Measurements from ENCODE around the gene ABCB11.
"Not testable (repeated sequence)": the region's sequence is repeated elsewhere in the genome, so short reads cannot be mapped to it uniquely, and the experiment has no call there.

The ABCB11 gene

DNA sequence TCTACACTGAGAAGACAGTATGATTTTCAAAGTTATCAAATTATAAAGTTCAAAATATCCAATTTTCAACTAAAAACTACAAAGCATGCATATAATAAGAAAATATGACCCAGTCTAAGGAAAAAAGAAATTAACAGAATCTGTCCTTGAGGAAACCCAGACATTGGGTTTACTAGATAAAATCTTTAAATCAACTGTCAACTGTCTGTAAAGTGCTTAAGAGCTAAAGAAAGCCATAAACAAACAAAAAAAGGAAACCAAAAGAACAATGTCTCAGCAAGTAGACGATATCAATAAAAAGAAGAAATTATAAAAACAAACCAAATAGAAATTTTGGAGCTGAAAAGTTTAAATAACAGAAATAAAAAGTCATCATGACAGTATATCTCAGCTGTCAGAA lies 10.5 kb upstream of the ABCB11 start:
- no peak for DNase-seq

DNA sequence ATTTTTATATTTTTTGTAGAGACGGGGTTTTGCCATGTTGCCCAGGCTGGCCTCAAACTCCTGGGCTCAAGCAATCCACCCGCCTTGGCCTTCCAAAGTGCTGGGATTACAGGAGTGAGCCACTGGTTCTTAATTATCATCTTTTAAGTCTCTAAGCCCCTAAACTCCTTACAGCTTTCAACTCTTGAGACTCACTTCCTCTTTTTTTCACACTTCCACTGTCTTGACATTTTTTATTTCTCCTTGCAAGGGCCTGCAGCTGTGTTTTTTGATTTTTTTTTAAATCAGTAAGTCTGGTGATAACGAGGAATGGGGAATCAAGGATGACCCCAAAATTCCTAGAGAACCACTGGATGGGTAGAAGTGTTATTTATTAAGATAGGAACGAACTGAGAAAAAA lies 8.6 kb upstream of the ABCB11 start:
- DNase-seq = no peak

DNA sequence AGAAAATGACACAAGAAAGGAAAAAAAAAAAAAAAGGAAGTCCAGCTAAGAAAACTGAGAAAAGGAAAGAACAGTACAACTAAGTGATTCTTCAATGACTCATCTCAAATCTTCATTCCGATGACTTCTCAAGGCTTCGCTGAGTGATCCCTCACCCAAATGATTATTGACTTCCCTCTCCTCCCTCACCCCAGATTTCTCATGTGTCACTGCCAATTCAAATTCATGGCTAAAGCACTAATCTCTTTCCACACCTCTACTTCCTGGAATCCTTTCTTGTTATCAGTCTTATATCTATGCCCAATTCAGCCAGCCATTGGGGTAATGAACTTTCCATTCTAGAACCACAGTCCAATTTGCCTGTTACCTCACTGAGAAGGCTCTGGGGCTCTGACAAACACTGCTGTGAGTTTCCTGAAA lies 7.2 kb upstream of the ABCB11 start:
- DNase-seq = no peak

DNA sequence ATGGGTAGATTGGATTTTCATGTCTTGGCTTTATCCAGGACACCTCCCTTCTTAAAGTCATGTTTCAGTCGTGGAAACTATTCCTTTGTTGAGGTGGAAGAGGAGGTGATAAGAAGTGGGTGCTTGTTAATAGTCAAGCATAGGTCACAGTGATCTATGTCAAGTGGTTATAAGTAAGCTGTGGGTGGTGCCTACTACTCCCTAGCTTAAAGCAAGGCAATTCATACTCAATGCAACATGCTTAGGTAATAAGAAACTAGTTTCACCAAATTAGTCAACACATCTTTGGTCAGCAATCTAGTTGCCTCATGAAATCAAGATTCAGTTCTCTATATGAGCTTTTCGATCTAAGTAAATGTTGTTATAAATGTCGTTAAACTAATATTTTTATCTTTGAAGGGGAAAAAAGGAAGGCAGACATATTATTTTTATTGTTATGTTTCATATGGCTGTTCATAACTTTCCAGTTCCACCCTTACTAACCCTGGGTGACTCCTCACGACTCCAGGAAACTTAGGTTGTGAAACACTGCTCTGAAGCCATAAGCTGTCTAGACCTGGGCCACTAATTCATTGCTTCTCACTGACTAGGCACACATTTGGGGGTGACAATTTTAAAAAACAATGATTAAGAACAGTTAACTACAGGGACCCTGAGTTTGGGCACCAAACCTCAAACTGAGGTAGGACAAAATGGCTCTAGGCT lies 5.8 kb upstream of the ABCB11 start:
- DNase-seq = no peak

DNA sequence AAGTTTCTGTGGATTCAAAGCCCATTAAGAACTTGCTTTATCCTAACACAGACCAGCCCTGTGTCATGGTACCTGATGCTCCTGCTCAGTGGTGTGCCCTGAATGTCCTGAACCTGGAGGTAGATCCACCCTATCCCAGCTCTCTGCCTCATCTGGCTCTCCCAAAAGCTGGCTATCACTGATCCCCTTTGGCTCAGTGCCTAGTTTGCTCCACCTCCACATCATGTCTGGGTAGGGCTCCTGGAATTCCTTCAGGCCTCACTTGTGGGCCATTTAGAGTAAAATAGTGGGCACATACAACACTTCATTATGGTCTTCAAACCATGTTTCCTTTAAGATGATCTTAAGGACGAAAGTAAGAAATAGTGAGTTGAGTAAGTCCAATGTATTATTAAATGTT lies 4.8 kb upstream of the ABCB11 start:
- DNase-seq = no peak

DNA sequence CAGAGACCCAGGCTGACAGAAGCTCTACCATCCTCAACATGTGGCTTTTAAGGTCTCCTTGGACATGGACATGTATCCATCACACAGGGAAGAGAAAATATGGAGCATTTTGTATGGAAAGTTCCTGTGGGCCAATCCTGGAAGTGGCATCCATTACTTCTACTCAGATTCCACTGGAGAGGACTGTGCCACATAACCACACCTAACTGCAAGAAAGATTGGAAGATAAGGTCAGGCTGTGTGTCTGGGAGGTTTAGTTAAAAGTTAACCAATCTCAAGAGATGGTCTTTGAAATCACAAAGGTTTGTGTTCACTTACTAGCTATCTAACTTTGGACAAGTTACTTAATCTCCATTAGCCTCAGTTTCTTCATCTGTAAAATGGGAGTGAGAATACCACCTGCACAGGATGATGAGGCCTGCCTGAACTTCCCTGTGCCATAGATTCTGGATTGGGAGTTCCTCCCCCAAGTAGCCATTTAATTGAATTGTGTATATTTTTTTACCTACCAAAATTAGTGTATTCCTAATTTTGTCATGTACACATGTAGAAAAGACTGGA lies 3.9 kb upstream of the ABCB11 start:
- DNase-seq = no peak

DNA sequence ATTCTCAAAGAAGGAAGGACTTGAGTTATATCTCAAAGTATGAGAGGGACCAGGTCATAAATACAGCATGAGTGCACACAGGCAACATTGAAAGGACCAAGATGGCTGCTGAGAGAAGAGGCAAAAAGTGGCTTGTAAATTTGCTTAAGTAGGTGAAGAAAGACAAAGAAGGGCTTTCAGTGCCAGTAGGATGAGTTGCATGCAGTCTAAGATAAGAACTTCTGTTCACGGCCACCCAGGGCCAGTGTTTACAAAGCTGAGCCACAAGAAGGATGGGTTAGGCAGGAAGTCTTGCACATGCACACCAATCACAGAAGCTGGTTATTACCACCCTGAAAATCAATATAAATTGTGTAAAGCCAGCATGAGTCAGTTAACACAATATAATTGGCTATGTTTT lies 3.1 kb upstream of the ABCB11 start:
- DNase-seq = no peak

DNA sequence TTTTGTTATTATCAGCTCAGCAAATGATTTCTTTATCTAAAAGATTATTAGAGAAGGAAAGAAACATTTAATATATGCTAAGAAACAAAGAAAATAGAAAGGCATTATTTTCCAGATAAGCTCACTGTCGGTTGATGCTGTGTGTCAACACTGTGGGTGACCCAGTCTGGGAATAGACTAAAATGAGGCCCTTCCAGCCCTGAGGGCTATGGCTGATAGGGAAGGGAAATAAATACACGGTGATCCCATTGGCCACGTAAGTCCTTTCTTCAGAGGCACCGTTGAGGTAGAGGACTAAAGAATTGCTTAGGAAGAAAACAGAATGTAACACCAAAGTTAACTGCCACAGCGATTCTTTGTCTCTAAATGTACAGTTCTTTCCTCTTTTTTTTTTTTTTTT lies 1.8 kb downstream of the ABCB11 start:
- no peak for DNase-seq

DNA sequence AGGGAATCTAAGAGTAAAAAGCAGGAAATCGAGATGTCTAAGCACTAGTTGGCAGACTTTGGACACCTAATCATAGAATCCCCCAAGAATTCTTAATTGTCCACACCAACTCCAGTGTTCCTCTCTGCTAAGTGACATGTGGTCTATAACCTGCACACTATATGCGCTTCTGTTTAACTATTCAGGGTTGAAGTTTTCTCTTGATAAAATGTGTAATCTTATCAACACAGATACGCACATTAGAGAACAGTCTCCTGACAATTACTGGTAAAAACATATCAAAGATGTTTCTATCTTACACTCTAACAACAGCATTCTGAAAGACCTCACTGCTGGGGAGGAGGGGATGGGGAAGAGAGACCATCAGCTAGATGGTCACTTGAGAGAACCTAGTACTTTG lies 3.9 kb downstream of the ABCB11 start:
- no peak for DNase-seq

DNA sequence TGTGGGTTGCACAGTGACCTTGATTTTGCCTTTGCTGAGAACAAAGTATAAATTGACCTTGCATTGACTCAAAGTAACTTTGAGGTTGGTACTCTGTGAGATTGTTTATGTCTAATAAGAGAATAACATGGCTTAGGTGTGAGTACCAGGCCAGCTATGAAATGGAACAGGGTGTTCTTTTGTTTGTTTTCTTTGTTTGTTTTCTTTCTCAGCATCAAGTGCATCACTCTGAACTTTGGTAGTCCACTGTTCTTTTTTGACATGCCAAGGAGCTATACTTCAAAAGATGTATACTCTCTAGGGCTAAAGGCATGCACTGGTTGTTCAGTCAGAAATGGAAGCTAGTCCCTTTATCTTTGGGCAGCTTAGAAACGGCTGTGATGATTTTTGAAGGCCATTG lies 5.1 kb downstream of the ABCB11 start:
- DNase-seq = no peak

DNA sequence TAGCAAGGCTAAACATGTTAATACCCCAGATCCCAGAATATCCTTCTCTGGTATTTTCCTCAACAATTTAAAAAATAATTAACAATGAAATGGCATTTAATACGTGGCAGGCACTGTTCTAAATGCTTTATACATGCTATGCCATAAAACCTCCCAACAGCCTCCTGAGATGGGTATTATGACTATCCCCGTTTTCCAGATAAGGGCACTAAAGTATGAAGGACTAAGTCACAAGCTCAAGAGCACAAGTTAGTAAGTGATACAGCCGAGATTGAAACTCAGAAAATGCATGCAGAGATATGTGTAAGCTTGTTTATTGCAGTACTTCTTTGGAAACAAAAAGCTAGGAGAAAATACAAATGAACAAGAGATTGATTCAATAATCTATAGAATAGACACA lies 8.0 kb downstream of the ABCB11 start:
- no peak for DNase-seq

DNA sequence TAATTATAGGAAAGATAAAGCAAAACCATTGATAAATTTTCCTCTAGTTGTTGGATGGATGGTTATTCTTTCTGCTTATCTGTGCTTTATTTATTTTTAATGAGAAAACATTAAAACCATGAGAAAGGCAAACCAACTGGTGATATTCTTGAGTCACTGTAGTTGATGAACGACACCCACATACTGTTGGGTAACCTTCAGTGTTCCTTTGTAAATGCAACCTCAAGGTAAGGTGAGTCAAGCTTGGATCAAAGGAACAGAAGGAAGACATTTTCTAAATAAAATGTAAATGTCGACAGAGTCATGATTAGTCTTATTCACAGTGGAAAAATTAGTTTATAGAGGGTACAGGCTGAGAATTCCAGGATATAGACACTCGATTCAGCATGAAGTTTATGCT lies 12.7 kb downstream of the ABCB11 start:
- DNase-seq = no peak

DNA sequence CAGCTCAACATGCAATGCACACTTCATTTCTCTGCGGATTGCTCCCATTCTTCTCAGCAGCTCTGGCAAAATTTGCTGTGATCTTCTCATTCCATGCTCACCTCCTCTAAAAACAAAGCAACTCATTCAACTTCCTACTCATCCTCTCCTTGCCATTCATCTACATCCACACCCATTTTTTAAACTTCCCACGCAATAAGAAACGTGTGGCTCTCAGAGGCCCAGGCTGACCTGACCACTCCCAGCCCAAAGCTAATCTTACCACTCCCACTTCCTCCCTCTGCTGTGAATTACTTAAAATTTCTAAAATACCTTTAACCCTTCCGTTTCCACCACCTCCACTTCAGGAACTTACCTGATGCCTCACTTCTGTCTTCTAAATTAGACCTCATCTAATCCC lies 15.2 kb downstream of the ABCB11 start:
- DNase-seq = no peak

DNA sequence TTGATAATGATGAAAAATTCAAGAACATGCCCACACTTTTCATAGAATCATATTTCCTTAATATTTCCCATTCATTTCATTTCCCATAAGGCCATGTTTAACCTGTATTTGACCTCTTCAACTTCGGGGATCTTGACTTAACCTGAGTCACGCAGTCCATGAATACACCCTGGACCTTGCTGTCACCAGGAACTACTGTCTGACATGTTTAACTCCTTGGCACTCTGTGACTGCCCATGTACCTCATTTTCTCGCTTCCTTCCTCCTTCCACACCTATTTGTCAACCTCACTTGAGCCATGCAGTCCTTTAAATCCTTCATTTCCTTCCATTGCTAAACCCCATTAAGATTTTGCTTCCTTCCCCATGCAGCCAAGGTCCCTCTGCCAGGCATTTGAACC lies 16.3 kb downstream of the ABCB11 start:
- no peak for DNase-seq

DNA sequence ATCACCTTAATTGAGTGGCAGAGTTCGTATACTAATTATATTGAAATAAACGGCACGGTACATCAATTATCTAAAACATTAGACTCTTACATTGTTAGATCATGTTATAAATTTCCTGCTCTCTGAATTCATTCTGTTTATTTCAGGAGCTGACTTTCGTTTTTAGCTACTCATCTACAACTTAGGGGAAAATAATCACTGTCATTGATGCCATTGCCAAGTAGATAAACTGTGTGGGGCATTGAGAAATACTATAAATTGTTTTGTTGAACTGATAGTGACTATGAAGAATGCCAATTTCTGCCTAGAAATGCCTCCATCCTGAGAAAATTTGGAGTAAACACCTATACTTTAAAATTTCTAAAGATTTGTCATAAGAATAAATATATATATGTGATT lies 17.5 kb downstream of the ABCB11 start:
- DNase-seq = no peak

DNA sequence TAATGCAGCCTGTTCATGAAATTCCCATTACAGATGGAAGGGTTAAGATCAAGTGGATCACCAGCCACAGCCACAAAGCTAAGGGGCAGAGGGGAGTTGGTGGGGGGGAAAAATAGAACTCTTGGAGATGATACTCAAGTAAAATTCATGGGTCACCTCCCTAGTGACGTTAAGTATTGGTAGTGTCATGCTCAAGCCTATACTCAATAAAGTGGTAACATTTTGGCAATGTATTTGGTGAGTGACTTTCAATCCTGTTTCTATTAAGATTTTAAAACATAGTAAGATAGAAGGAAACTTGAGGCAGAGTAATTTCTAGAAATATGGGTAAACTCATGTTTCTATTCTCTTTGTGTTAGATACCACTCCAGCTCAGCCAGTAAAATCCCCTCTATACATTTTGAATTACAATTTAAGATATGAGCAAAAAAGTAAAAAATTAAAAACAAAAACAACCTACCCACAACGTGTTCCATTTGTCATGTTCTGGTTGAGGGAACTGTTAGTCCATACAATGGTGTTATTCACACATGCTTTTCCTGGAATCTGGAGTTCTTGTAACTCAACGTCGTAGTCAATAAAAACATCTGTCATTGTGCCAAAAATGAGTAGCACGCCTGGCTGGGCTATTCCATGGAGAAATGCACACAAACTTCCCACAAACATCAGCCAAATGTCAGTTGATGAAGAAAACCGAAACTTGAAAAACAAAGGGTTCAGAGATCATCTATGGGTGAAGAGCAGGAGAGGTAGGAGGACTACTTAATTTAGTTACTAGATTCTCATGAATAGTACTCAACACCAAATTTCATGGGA lies 18.1 kb downstream of the ABCB11 start:
- no peak for DNase-seq

DNA sequence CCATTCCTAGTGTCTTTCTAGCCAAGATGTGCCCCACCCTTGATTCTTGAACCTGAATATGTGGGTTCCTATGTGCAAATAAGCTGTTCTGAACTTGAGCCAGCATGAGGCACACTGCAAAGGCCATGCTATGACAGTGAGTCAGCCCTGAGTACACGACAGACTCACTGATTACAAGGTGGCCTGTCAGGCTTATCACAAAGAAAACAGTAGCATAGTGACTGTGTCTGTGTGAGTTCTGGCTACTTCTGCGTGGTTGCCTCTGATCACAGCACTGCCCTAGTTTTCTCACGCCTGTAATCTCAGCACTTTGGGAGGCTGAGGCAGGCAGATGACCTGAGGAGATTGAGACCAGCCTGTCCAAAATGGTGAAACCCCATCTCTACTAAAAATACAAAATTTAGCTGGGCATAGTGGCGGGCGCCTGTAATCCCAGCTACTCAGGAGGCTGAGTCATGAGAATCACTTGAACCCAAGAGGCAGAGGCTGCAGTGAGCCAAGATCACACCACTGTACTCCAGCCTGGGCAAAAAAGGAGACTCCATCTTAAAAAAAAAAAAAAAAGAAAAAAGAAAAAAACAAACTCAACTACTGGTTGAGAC lies 18.8 kb downstream of the ABCB11 start:
- DNase-seq = not testable (repeated sequence)

DNA sequence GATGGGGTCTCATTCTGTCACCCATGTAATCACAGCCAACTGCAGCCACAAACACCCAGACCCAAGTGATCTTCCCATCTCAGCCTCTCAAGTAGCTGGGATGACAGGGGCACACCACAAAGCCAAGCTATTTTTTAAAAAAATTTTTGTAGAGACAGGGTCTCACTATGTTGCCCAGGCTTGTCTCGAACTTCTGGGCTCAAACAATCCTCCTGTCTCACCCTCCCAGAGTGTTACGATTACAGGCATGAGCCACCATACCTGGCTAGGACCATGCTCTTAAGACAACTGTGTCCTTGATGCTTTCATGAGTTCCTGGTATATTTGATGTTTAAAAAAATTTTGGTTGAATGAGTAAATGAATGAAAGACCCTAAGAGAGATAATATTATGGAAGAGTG lies 19.4 kb downstream of the ABCB11 start:
- no peak for DNase-seq

DNA sequence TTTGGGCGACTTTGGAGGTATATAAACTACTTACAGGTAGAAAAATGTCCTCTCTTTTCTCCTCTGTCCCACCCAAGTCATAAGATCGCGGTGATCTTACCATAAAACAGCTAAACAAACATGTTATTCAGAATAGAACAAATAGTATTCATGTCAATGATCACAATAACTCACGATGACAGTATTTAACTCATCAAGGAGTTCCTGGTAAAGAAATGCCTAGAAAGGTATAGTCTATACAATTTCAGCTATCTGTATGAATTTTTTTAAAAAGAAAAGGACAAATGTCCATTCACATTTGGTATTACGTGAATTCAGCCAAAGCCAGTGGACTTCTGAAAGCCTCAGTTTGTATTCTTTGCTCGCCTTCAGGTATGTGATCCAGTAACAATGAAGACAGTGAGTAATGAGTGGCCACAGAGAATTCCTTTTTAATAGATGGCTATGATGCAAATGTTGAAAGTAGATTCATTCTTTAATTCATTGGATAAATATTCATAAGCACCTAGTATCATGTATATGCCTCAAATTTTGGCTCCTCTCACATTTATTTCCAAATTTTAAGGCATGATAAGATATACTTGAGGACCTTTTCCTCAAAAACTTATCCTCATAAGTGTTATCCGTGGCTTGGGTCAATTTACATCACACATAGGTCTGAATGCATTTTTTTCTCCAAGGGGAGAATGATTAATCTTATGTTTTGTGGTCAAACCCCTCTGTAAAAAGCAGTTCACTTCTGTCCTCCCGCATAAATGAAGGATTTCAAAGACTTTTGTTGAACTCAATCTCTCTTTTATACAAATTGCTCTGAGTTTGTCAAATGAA lies 20.3 kb downstream of the ABCB11 start:
- no peak for DNase-seq

DNA sequence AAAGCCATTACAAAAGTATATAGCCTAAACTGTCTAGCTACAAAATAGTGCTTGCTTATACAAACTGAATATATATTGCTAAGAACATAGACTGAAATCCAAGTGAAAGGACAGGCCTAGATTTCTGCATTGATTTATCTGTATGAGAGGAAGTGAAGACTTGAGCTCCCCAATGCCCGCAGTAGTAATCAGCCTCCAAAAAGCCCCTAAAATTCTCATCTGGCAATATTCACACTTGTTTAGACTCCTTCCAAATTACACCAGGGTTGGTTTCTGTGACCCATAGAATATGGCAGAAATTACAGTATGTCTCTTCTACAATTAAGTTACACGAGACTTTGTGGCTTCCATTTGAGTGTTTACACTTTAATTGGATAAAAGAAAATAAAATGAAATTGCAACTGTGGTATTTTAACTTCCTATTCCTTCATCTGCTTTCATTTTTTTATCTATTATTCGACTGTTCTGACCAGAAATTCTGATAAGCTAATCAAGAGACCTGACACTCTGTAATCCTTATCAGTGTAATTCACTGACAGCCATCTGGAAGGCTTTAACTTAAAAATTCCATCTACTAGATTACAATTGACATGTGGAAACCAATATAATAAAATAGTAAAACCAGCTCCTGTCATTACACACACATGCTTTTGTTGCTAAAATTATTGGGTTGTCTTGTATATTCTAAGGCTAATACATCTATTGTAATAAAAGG lies 21.1 kb downstream of the ABCB11 start:
- DNase-seq = no peak

DNA sequence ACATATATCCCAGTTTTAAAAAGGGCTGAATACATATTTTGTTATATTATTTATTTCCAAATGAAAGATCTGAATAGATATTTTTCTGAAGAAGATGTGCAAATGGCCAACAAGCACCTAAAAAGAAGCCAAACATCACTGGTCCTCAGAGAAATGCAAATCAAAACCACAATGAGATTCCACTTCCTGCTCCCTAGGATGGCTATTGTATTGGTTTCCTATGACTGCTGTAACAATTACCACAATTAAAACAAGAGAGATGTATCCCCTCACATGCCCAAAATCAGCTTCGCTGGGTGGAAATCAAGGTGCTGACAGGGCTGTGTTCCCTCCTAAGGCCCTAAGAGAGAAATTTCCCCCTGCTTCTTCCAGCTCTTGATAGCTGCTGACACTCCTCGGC lies 23.2 kb downstream of the ABCB11 start:
- DNase-seq = no peak

DNA sequence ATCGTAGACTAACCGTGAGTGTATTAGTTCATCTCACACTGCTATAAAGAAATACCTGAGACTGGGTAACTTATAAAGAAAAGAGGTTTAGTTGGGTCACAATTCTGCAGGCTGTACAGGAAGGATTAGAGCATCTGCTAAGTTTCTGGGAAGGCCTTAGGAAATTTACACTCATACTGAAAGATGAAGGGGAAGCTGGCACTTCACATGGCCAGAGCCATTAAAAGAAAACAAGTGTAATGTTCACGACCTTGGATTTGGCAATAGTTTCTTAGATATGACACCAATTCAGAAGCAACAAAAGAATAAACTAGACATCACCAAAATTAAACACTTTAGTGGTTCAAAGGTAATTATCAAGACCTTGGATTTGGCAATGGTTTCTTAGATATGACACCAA lies 23.8 kb downstream of the ABCB11 start:
- no peak for DNase-seq

Data from NCI-H2081 treated with DMSO at 0.1 percent for 48 hours (cell line).